IPS DF 4.7 (cell line): ENCODE results near the gene CCDC85A.

ENCODE experiments used
- DNase-seq: peaks from one replicate; pipeline ENCODE4 v3.0.0-alpha.2; 2013; ENCODE audit warnings: low spot score; ENCODE audit errors: extremely low read depth

CCDC85A gene

GRCh38 chr2:56297671-56298070 is 113.9 kb downstream of the CCDC85A start:
- no peak for DNase-seq

DNA sequence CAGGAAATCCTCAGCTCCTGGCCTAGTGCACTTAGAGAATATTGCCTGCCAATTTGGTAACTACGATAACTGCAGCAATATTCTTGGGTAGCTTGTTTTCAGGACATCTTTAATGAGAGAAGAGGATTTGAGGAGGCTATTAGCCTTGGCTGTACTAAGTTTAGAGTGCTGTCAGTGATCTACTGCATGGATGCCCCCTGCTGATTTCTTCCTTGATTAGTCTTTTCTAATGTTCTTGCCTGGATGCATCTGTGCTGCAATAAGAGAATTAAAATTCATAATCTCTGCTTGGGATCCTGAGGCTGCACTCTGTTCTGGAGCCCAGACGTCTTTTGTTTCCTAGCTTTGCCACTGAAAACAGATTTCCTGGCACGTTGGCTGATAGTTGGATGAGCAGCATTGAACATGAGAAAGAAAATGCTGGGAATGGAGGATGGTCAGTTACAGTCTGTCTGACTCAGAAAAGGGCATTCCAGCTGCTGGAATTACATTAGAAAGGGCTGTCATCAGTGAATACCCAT is 115.4 kb downstream of the CCDC85A start:
- no peak for DNase-seq

DNA sequence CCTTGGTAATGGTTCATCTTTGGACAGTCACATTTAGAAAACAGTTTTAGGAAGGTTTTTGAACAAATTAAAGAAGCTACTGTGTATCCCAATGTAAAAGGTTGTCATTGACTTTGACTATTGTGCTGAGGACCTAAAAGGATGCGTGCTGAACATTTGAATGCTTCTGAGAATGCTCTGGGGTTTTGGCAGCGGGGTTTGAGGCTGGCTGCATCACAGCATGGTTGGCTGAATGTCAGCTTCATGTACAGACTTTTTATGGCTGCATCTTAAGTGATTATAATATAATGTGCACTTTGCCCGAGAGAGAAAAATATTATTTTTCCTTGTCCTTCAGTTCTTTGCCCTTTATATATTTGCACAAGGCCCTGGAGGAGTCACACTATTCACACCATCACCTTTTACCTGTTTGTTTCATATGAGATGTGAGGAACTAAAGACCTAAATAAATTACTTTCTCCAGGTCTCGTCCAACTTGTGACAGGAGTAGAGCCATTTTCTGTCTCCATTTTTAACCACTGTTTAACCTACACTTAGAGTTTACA is 125.9 kb downstream of the CCDC85A start:
- no peak for DNase-seq

DNA sequence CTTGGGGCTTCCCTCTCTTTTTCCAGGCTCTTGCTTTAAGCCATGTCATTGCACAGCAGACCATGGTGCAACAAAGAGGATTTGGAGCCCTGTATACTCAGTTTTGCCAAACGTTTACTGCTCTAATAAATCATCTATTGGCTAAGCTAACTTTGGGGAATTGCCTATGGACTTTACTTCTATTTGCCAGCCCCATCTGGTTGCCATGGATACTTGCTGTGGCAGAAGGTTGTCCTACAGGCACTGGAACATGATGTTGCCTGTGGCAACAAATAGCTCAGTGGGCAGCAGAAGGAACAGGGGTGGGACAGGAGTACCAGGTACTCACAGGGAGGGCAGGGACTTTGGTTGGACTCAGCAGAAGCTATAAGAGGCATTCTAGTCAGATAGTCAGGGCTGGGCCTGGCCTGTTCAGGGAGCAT is 129.7 kb downstream of the CCDC85A start:
- no peak for DNase-seq

GRCh38 chr2:56314371-56314770 is 130.6 kb downstream of the CCDC85A start:
- DNase-seq, result no peak

DNA sequence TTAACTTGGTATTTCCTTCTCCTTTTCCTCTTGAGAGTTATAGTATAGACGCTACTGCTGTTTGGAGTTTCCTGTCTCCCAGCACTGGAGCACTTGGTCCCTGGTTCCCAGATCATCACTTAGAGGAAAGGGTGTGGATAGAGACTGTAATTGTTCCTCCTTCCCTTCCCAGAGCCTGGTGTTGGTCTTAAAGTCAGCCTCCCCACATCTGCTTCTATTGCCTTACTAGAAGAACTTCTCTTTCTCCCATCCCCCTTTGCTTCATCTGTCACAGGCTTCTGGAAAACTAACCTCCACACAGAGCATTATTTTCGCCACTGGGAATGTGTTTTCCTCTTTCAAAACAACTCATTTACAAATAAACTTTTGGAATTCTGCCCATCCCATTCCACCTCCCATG is 131.0 kb downstream of the CCDC85A start:
- no peak for DNase-seq

- DNase-seq, result no peak
These were observed 131.6 kb downstream of the CCDC85A start for GRCh38 chr2:56315376-56315775.

DNA sequence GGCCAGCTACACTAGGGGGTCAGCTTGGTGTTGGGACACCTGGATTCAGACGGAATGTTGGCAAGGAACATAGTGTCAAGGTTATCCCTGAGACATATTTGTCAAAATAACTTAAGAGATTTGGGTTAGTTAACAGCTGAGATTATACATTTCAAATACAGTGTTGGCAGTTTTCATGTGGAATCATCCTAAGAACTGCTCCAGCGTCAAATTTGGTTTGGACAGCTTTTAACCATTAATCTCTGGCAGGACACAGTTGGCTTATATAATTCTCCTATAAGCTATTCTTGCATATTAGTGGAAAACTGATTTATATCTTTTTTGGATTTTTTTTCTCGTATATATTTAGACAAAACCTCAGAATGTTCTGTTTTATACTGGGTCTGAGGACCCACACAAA is 132.2 kb downstream of the CCDC85A start:
- DNase-seq, result no peak

DNA sequence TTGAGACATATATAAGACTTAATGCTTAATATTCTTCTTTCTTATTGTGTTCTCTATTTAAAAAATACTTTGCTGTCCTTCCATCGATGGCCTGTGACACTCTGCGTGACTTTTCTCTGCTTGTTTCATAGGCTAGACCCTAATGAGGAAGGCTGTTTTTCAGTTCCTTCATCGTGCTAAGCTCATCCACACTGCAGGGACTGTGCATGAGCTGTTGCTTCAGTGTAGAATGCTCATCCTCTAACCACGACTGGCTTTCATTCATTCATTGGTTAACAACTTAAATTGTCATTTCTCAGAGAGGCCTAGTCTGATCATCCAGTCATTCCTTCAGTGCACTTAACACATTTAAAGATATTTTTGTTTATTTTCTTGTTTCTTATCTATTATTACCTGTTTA is 134.4 kb downstream of the CCDC85A start:
- no peak for DNase-seq

- DNase-seq, result no peak
These were observed 142.0 kb downstream of the CCDC85A start for GRCh38 chr2:56325661-56326345.

GRCh38 chr2:56326346-56326741 is 142.6 kb downstream of the CCDC85A start:
- no peak for DNase-seq

- no peak for DNase-seq
These were observed 148.0 kb downstream of the CCDC85A start for GRCh38 chr2:56331810-56332209.

DNA sequence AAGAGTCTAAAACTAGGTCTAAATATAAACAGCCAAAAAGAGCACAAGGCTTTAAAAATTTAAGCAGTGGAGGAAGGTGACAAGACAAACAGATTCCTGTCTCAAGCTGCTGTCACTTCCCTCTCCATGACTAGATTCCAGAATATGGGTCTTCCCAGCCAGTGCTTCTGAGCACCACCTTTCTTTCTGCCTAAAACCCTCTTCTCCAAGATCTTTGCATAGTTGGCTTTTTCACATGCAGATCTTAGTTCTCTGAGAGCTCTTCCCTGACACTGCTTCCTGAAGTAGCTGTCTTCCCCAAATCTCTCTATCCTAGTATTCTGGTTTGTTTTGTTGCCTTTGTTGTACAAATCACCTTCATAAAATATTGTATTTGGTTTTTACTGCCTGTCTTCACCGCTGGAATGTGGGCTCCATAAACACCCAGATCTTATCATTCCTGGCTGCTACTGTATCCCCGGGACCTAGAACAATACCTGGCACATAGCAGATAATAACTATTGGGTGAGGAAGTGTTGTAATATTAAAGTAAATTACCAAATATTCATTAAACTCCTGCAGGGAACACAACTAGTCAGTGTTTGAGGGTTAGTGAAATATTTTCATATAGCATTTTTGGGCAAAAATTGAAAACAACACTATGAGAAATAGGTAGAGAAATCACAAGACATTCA is 150.2 kb downstream of the CCDC85A start:
- peak; percentile 7 for DNase-seq

GRCh38 chr2:56334622-56335021 is 150.8 kb downstream of the CCDC85A start:
- DNase-seq, result no peak

DNA sequence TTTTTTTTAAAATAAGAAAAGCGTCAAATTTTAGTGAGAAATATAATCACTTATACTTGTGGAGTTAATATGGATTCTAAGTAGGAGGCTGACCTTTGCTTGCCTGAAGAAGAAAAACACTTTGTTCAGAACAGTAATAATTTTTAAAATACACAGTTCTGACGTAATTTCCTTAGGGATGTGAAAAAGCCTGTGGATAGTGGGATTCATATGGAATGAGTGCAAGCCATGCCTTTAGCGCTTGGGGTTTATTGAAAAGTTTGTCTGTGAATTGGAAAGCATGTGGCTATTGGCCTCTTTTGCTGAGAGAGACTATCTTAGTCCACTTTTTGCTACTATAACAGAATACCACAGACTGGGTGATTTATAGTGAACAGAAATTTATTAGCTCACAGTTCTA is 151.3 kb downstream of the CCDC85A start:
- no peak for DNase-seq

DNA sequence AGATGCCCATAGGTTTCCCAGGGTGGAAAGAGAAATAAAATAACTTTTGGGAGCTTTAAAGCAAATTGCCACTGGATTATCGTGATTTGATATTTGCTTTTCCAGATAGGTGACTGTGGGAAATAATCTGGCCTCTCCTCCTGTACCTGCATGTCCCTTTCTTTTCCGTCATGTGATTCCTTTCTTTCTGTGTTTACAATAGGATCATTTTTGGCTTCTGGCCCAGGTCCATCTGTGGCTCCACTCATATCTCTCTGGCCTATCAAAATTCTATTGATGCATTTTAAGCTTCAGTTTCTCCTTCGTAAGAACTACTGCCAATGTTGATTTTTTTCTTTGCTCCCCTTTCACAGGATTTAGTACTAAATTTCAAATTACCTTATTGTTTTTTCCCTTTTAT is 153.6 kb downstream of the CCDC85A start:
- DNase-seq, result no peak

DNA sequence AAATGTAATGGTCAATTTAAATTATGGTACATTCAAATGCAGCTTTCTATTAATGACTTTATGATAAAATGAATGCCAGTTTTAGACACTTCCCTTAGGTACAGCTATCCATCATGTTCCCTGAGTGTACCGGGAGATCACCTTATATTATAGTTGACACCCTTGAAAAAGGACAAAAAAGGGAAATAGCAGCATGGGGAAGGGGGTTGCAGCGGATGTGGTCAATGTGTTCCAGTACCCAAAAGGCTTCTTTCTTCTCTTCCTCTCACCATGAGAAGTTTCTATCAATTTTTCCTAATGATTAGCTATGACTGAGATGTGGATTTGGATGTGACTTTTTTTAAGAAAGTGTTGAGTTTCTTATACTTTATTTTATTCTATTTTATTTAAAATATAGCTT is 154.4 kb downstream of the CCDC85A start:
- DNase-seq, result no peak

DNA sequence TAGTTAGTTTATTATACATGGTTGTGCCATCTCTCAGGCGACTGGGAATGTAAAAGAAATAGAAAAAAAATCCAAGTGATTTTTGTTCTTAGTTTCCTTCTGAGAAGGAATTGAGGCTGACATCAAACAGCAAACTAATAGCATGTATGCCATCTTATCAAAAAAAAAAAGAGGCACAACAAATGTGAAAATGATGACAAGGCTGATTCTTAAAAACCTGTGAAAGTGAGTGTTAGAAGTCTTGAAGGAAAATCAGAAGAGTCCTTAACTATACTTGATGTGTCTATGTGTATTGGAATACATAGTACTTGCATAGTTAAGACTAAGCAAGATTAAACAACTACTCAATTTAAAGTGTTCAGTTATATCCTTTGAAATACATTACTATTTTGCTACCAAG is 161.0 kb downstream of the CCDC85A start:
- DNase-seq, result no peak

DNA sequence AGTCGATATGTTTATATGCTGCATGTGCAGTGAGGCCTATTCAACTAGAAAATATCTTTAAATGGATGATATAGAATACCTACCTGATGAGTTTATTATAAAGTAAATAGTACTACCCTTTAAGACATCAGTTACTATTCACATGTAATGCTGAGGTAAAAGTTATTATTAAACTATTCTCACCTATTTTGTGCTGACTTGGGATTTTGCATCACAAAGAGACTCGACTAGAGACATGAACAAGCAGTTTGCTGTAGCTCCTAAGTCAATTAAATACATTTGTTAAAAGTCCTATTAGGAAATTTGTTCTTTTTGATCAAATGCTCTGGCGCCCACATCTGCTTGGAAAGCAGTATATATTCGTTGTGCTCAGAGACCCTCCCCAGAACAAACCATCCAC is 164.1 kb downstream of the CCDC85A start:
- no peak for DNase-seq

GRCh38 chr2:56348392-56349210 is 164.8 kb downstream of the CCDC85A start:
- no peak for DNase-seq

- no peak for DNase-seq
These were observed 174.0 kb downstream of the CCDC85A start for GRCh38 chr2:56357655-56358295.
